ENCODE measurements around the gene BCAP29. TPM values are rescaled to one million over a fixed set of nuclear protein-coding genes. Genes with fewer than 3 reads are reported as not detected.
A peak's percentile ranks its signal among the peaks of the same experiment; 100 is the strongest.

Gene BCAP29
- total RNA-seq, 1 donor from 2014 or later: 54.9 TPM

DNA sequence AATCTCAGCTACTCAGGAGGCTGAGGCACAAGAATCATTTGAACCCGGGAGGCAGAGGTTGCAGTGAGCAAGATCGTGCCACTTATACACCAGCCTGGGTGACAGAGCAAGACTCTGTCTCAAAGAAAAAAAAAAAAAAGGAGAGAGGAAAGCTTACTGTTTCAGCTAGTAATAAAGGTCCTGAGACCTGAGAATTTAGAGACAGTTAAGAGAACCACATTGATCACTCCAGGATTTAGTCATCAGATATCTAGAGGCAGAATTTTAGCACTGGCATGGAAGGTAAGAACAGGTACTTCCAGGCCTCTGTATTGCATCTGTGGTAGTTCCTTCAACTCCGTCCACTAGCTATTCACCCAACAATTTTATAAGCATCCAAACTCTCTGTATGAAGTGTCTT is 24.2 kb upstream of the BCAP29 start:
- H3K79me2 ChIP-seq (ENCODE audit: insufficient read depth, low read length): peaks cover 34% of the 10 kb centered on the region
- H3K4me1 ChIP-seq (ENCODE audit: insufficient read depth, low read length): peaks cover 14% of the 10 kb centered on the region
- no peaks in the 10 kb centered on the region for H3K27me3 ChIP-seq (ENCODE audit: insufficient read depth, low read length)
- Mint-ChIP-seq H3K9me3 (ENCODE audit: unreplicated experiment) (no peaks in the 10 kb centered on the region), H3K27ac (ENCODE audit: unreplicated experiment) (no peak overlapping the region), H3K27me3 (ENCODE audit: low read depth, unreplicated experiment) (no peaks in the 10 kb centered on the region), H3K4me1 (ENCODE audit: low read depth, unreplicated experiment) (peaks cover 19% of the 10 kb centered on the region), H3K4me3 (ENCODE audit: unreplicated experiment) (no peak overlapping the region), H3K36me3 (ENCODE audit: low read depth, unreplicated experiment) (peaks cover 15% of the 10 kb centered on the region)
- H3K4me2 ChIP-seq (ENCODE audit: low read length): no peak overlapping the region
- no peak overlapping the region for H3K27ac ChIP-seq (ENCODE audit: low read depth, low read length)
- no peaks in the 10 kb centered on the region for H3K9me3 ChIP-seq (ENCODE audit: insufficient read depth, low read depth, low read length)
- no peak for FAIRE-seq
- H2AFZ ChIP-seq (ENCODE audit: low read depth, low read length): no peak overlapping the region
- H3K9ac ChIP-seq (ENCODE audit: low read length): no peak overlapping the region
- DNase-seq (ENCODE audit: low read depth): no peak
- H3K4me3 ChIP-seq (ENCODE audit: insufficient read depth, low read depth, low read length): no peak overlapping the region
- H3K36me3 ChIP-seq (ENCODE audit: insufficient read depth, low read length): peaks cover 17% of the 10 kb centered on the region
- peaks cover 5% of the 10 kb centered on the region for H4K20me1 ChIP-seq (ENCODE audit: insufficient read depth, low read length)
- TF ChIP-seq, protein P1, sequence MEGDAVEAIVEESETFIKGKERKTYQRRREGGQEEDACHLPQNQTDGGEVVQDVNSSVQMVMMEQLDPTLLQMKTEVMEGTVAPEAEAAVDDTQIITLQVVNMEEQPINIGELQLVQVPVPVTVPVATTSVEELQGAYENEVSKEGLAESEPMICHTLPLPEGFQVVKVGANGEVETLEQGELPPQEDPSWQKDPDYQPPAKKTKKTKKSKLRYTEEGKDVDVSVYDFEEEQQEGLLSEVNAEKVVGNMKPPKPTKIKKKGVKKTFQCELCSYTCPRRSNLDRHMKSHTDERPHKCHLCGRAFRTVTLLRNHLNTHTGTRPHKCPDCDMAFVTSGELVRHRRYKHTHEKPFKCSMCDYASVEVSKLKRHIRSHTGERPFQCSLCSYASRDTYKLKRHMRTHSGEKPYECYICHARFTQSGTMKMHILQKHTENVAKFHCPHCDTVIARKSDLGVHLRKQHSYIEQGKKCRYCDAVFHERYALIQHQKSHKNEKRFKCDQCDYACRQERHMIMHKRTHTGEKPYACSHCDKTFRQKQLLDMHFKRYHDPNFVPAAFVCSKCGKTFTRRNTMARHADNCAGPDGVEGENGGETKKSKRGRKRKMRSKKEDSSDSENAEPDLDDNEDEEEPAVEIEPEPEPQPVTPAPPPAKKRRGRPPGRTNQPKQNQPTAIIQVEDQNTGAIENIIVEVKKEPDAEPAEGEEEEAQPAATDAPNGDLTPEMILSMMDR (IDR thresholded peaks at IDR 0.05; ENCODE audit: insufficient read depth, low read depth, low read length): no peak
- TF ChIP-seq EZH2 (IDR thresholded peaks at IDR 0.05; ENCODE audit: insufficient read depth, low read length): no peak

DNA sequence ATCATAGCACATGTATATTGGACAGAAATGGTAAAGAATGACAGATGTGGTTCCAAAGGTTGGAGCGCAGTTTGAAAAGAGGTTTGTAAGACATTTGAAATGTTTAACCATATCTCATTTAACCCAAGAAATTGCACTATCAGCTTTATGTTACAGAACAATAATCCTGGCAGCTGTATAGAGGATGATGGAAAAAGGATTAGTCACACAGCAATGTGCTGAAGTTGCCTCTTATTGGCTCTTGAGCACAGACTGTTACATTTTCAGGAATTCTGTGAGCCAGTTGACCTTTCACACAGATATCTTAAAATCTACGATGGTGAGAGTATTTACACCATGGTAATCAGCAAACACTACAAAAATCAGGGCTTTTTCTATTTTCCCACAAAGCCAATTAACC is 20.2 kb upstream of the BCAP29 start:
- H3K4me2 ChIP-seq (ENCODE audit: low read length): peak overlapping the region; percentile 89
- H3K9ac ChIP-seq (ENCODE audit: low read length): no peak overlapping the region
- DNase-seq (ENCODE audit: low read depth) (peak; percentile 73), FAIRE-seq (peak; percentile 59)
- peaks cover 5% of the 10 kb centered on the region for H4K20me1 ChIP-seq (ENCODE audit: insufficient read depth, low read length)
- H3K27me3 ChIP-seq (ENCODE audit: insufficient read depth, low read length): no peaks in the 10 kb centered on the region
- H3K4me3 ChIP-seq (ENCODE audit: insufficient read depth, low read depth, low read length): no peak overlapping the region
- peaks cover 10% of the 10 kb centered on the region for H3K36me3 ChIP-seq (ENCODE audit: insufficient read depth, low read length)
- peaks cover 54% of the 10 kb centered on the region for H3K79me2 ChIP-seq (ENCODE audit: insufficient read depth, low read length)
- TF ChIP-seq EZH2 (IDR thresholded peaks at IDR 0.05; ENCODE audit: insufficient read depth, low read length): no peak
- TF ChIP-seq, protein P1 (IDR thresholded peaks at IDR 0.05; ENCODE audit: insufficient read depth, low read depth, low read length): no peak
- Mint-ChIP-seq H3K9me3 (ENCODE audit: unreplicated experiment) (no peaks in the 10 kb centered on the region), H3K4me3 (ENCODE audit: unreplicated experiment) (no peak overlapping the region), H3K27me3 (ENCODE audit: low read depth, unreplicated experiment) (no peaks in the 10 kb centered on the region), H3K27ac (ENCODE audit: unreplicated experiment) (peak overlapping the region; percentile 87), H3K4me1 (ENCODE audit: low read depth, unreplicated experiment) (peaks cover 35% of the 10 kb centered on the region), H3K36me3 (ENCODE audit: low read depth, unreplicated experiment) (peaks cover 11% of the 10 kb centered on the region)
- peaks cover 36% of the 10 kb centered on the region for H3K4me1 ChIP-seq (ENCODE audit: insufficient read depth, low read length)
- peak overlapping the region; percentile 43 for H3K27ac ChIP-seq (ENCODE audit: low read depth, low read length)
- H2AFZ ChIP-seq (ENCODE audit: low read depth, low read length): no peak overlapping the region
- no peaks in the 10 kb centered on the region for H3K9me3 ChIP-seq (ENCODE audit: insufficient read depth, low read depth, low read length)

DNA sequence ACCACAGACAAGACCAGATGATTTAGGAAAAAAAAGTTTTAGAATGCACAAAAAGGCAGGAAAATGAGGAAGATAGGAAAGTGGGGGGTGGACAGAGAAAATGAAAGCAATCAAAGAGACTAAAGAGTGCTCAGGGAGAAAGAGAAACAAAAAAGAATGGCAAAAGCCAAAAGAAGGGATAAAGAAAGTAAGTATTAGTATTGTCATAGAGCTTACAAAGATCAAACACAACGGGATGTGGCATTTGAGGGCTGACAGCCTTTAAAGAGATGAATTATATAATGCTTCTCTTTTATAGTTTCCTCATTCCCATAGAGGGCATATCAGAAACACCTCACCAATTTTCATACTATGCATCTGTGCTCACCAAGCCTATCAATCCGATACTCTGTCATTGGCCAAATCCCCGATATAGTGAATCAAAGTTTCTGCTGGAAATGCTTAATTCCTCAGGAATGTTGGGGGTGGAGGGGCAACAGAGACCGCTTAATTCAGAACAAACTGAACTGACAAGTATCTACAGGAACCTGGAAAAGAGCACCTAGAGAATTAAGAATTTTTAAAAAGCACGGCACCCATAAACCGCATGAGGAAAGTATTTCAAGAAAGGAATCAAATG is 19.0 kb upstream of the BCAP29 start:
- Histone ChIP-seq H3K4me2 (ENCODE audit: low read length) (peak overlapping the region; percentile 89), H3K4me1 (ENCODE audit: insufficient read depth, low read length) (peaks cover 45% of the 10 kb centered on the region)
- FAIRE-seq: no peak

More for the DNA sequence above, 19.0 kb upstream of the BCAP29 start:
- H3K27me3 Mint-ChIP-seq (ENCODE audit: low read depth, unreplicated experiment): no peaks in the 10 kb centered on the region
- no peak overlapping the region for H2AFZ ChIP-seq (ENCODE audit: low read depth, low read length)
- H3K27ac ChIP-seq (ENCODE audit: low read depth, low read length): peak overlapping the region; percentile 46
- peaks cover 54% of the 10 kb centered on the region for H3K79me2 ChIP-seq (ENCODE audit: insufficient read depth, low read length)
- H3K9ac ChIP-seq (ENCODE audit: low read length): peak overlapping the region; percentile 35
- peak overlapping the region; percentile 74 for H3K27ac Mint-ChIP-seq (ENCODE audit: unreplicated experiment)
- peaks cover 4% of the 10 kb centered on the region for H3K36me3 Mint-ChIP-seq (ENCODE audit: low read depth, unreplicated experiment)
- peaks cover 5% of the 10 kb centered on the region for H4K20me1 ChIP-seq (ENCODE audit: insufficient read depth, low read length)
- peaks cover 4% of the 10 kb centered on the region for H3K36me3 ChIP-seq (ENCODE audit: insufficient read depth, low read length)
- peak overlapping the region; percentile 38 for H3K4me3 ChIP-seq (ENCODE audit: insufficient read depth, low read depth, low read length)
- TF ChIP-seq, protein P1 (IDR thresholded peaks at IDR 0.05; ENCODE audit: insufficient read depth, low read depth, low read length): no peak
- TF ChIP-seq EZH2 (IDR thresholded peaks at IDR 0.05; ENCODE audit: insufficient read depth, low read length): no peak
- H3K4me1 Mint-ChIP-seq (ENCODE audit: low read depth, unreplicated experiment): peaks cover 41% of the 10 kb centered on the region
- no peaks in the 10 kb centered on the region for H3K27me3 ChIP-seq (ENCODE audit: insufficient read depth, low read length)
- no peaks in the 10 kb centered on the region for H3K9me3 Mint-ChIP-seq (ENCODE audit: unreplicated experiment)
- H3K9me3 ChIP-seq (ENCODE audit: insufficient read depth, low read depth, low read length): no peaks in the 10 kb centered on the region
- DNase-seq (ENCODE audit: low read depth): peak; percentile 47
- peak overlapping the region; percentile 63 for H3K4me3 Mint-ChIP-seq (ENCODE audit: unreplicated experiment)

Data from astrocyte (in vitro differentiated cells and primary cell).